GM12878 (cell line): ENCODE data around the gene SARS2. TPM values are rescaled to one million over a fixed set of nuclear protein-coding genes. Genes with fewer than 3 reads are reported as not detected.
A peak's percentile ranks its signal among the peaks of the same experiment; 100 is the strongest.

Source experiments
- ATAC-seq: fragments of 200-7000 bp; cut with Tn5 transposase; 3 replicates; pipeline ENCODE4 v1.9.1; 2020; ENCODE audit warnings: mild to moderate bottlenecking, moderate library complexity
- BruUV-seq: library from RNA; stranded (reverse); fragments of 400-500 nt; replicated peaks from 2 replicates; lab custom pipeline; 2021; lab: Mats Ljungman, UMichigan
- CTCF ChIA-PET: fragments of 300-600 bp; sonication (Branson Sonifier 250); formaldehyde crosslinking; extraction: SDS; loops from one replicate; lab custom pipeline; 2021; ENCODE audit warnings: inconsistent platforms; lab: Yijun Ruan, JAX
- POLR2A ChIA-PET: fragments of 350-600 bp; formaldehyde crosslinking; extraction: SDS; loops from one replicate; lab custom pipeline; 2021; ENCODE audit warnings: inconsistent platforms; lab: Charles Lee
- RAD21 ChIA-PET: fragments of 300-600 bp; sonication (Branson Sonifier 250); formaldehyde crosslinking; loops from one replicate; lab custom pipeline; 2023; ENCODE audit warnings: antibody characterized with exemption; ENCODE audit not compliant: unreplicated experiment; lab: Charles Lee
- SMC1A ChIA-PET: fragments of 300-600 bp; sonication (Branson Sonifier 250); formaldehyde crosslinking; loops from one replicate; lab custom pipeline; 2023; ENCODE audit not compliant: unreplicated experiment, uncharacterized antibody; lab: Charles Lee
- DNase-seq: peaks from one replicate; pipeline ENCODE4 v3.0.0-alpha.2; 2011; ENCODE audit warnings: low read depth, low spot score
- FAIRE-seq: peaks from 3 replicates; lab custom pipeline; 2011; peaks lifted over from hg19 to GRCh38; lab: Jason Lieb, UNC
- H2AFZ ChIP-seq: 2 replicates; pipeline ENCODE4 v1.6.0; 2011; ENCODE audit warnings: low read depth, low read length, control low read depth; ENCODE audit not compliant: control insufficient read depth
- H3K27ac ChIP-seq: 2 replicates; pipeline ENCODE4 v1.5.1; 2011; ENCODE audit warnings: control low read depth; ENCODE audit not compliant: control insufficient read depth, insufficient read depth
- H3K27me3 ChIP-seq, 2 experiments: replicated peaks in 1 of 2; 2 replicates each; pipeline versions ENCODE4 v1.6.0 to v1.6.1; 2011; ENCODE audit warnings: low read length in 1 of 2; ENCODE audit not compliant: control insufficient read depth in 2 of 2, insufficient read depth in 2 of 2
- H3K36me3 ChIP-seq, 2 experiments: 2 replicates each; pipeline ENCODE4 v1.5.1; 2011; ENCODE audit warnings: low read length in 1 of 2; ENCODE audit not compliant: control insufficient read depth in 2 of 2, insufficient read depth in 2 of 2
- H3K4me1 ChIP-seq: 2 replicates; pipeline ENCODE4 v1.6.1; 2011; ENCODE audit warnings: mild to moderate bottlenecking, low read length, moderate library complexity, mixed read lengths; ENCODE audit not compliant: control insufficient read depth, insufficient read depth
- H3K4me2 ChIP-seq: 2 replicates; pipeline ENCODE4 v1.6.0; 2011; ENCODE audit warnings: control low read depth; ENCODE audit not compliant: control insufficient read depth, insufficient read depth
- H3K4me3 ChIP-seq: fragments of 200-600 bp; sonication (generic); 2 replicates; pipeline ENCODE4 v1.5.1; 2016
- H3K79me2 ChIP-seq: 2 replicates; pipeline ENCODE4 v1.6.0; 2011; ENCODE audit warnings: low read length; ENCODE audit not compliant: control insufficient read depth, insufficient read depth
- H3K9ac ChIP-seq: 2 replicates; pipeline ENCODE4 v1.8.0; 2011; ENCODE audit warnings: low read length, control low read depth, mixed read lengths; ENCODE audit not compliant: control insufficient read depth, insufficient read depth
- H3K9me3 ChIP-seq: replicated peaks from 3 replicates; pipeline ENCODE4 v1.5.1; 2011; ENCODE audit warnings: mild to moderate bottlenecking, low read length; ENCODE audit not compliant: control insufficient read depth, insufficient read depth
- H4K20me1 ChIP-seq: 2 replicates; pipeline ENCODE4 v1.6.0; 2011; ENCODE audit not compliant: control insufficient read depth, insufficient read depth
- BMI1 ChIP-seq: fragments of 450-650 bp; IDR thresholded peaks from 2 replicates; pipeline ENCODE4 v1.6.1; 2016; ENCODE audit warnings: mild to moderate bottlenecking, moderate library complexity, borderline replicate concordance
- CBFB ChIP-seq: IDR thresholded peaks from 2 replicates; pipeline ENCODE4 v1.6.1; 2016; ENCODE audit warnings: antibody characterized with exemption, low read depth
- ESRRA ChIP-seq: IDR thresholded peaks from 2 replicates; pipeline ENCODE4 v1.6.1; 2012; ENCODE audit warnings: mild to moderate bottlenecking, low read length, improper control_type of control experiment
- HDAC6 ChIP-seq: fragments of 200-600 bp; sonication (generic); IDR thresholded peaks from one replicate; pipeline ENCODE4 v1.8.0; 2017; ENCODE audit warnings: antibody characterized with exemption; ENCODE audit not compliant: unreplicated experiment
- IKZF1 ChIP-seq: fragments of 450-650 bp; conservative IDR thresholded peaks from 2 replicates; pipeline ENCODE4 v1.6.1; 2017; ENCODE audit warnings: antibody characterized with exemption, mild to moderate bottlenecking
- NFYB ChIP-seq: IDR thresholded peaks from 2 replicates; pipeline ENCODE4 v1.6.1; 2011; ENCODE audit warnings: low read depth, mild to moderate bottlenecking, low read length, improper control_type of control experiment, moderate library complexity; ENCODE audit not compliant: insufficient read depth
- PAX8 ChIP-seq: fragments of 450-650 bp; IDR thresholded peaks from 2 replicates; pipeline ENCODE4 v1.6.1; 2017; ENCODE audit warnings: mild to moderate bottlenecking, moderate library complexity
- POU2F2 ChIP-seq: IDR thresholded peaks from 3 replicates; pipeline ENCODE4 v1.6.1; 2011; ENCODE audit warnings: low read depth, mild to moderate bottlenecking, low read length, borderline replicate concordance
- SREBF1 ChIP-seq: IDR thresholded peaks from 2 replicates; pipeline ENCODE4 v1.6.1; 2012; ENCODE audit warnings: mild to moderate bottlenecking, low read length
- TARDBP ChIP-seq: IDR thresholded peaks from 2 replicates; pipeline ENCODE4 v1.6.1; 2016; ENCODE audit warnings: borderline replicate concordance
- ZBED1 ChIP-seq: IDR thresholded peaks from 2 replicates; pipeline ENCODE4 v1.6.1; 2016; ENCODE audit warnings: borderline replicate concordance
- ZNF622 ChIP-seq: fragments of 450-650 bp; IDR thresholded peaks from 2 replicates; pipeline ENCODE4 v1.6.1; 2017; ENCODE audit warnings: mild to moderate bottlenecking, inconsistent platforms
- WGBS: methylation state at CpG from one replicate; pipeline ENCODE4 v1.1.6; 2016; ENCODE audit warnings: low lambda C conversion rate; ENCODE audit not compliant: insufficient replicate concordance, insufficient coverage; ENCODE audit errors: missing lambda C conversion rate; 5-methylcytosine and 5-hydroxymethylcytosine counted together
- in situ Hi-C: fragments of 300-500 bp; cut with MboI; formaldehyde crosslinking; loops from 9 replicates; pipeline ENCODE4 v1.14.3; 2018; ENCODE audit warnings: mixed read lengths
- intact Hi-C: fragments of 100-400 bp; cut with micrococcal nuclease; formaldehyde crosslinking; loops from one replicate; pipeline ENCODE4 v1.14.2; 2022; ENCODE audit not compliant: unreplicated experiment
- polyA plus RNA-seq, 11 experiments: library from polyadenylated mRNA; depleted of rRNA in 4 of 11; unstranded in 6 of 11; stranded (reverse) in 5 of 11; fragments of >200 nt; fragmentation: Nextera tagmentation in 4 of 11; fragmentation: Illumina TruSeq in 1 of 11; extraction: Ambion mirVana in 4 of 11; extraction: Trizol in 1 of 11; gene quantifications; 1 replicate in 1 of 11; 2 replicates in 10 of 11; pipeline versions ENCODE4 v1.2.1 to v1.2.3, GENCODE V29; 2011 to 2016; ENCODE audit warnings: inconsistent platforms in 2 of 11, missing spikeins in 2 of 11, low read depth in 1 of 11
- total RNA-seq, 4 experiments: library from RNA; depleted of rRNA in 3 of 4; stranded (reverse); fragments of >200 nt in 3 of 4; fragmentation: Illumina TruSeq in 1 of 4; extraction: Trizol in 1 of 4; gene quantifications; 2 replicates each; pipeline versions ENCODE4 v1.2.1 to v1.2.3, GENCODE V29; 2013 to 2021
- TF ChIP-seq, protein P1 (sequence below): fragments of 450-650 bp; IDR thresholded peaks from 2 replicates; pipeline ENCODE4 v1.6.1; 2017; ENCODE audit warnings: mild to moderate bottlenecking, low read depth, inconsistent platforms; ENCODE audit not compliant: poor library complexity, severe bottlenecking
- TF ChIP-seq, protein P2 (sequence below), 3 experiments: IDR thresholded peaks in 2 of 3; conservative IDR thresholded peaks in 1 of 3; 2 replicates each; pipeline ENCODE4 v1.5.1; 2011; ENCODE audit warnings: low read depth in 3 of 3, low read length in 3 of 3, mild to moderate bottlenecking in 3 of 3, control low read depth in 2 of 3, moderate library complexity in 2 of 3, inconsistent platforms in 1 of 3, mixed read lengths in 1 of 3; ENCODE audit not compliant: control insufficient read depth in 2 of 3, insufficient read depth in 1 of 3; ENCODE audit errors: extremely low read depth in 1 of 3

The SARS2 gene
- total and polyA plus RNA-seq, 10 of the 15 experiments (the other 5 are each of a cell fraction or from before 2014, with no cell fraction given) = 2.6 to 50.3 (median 27.5) TPM

DNA sequence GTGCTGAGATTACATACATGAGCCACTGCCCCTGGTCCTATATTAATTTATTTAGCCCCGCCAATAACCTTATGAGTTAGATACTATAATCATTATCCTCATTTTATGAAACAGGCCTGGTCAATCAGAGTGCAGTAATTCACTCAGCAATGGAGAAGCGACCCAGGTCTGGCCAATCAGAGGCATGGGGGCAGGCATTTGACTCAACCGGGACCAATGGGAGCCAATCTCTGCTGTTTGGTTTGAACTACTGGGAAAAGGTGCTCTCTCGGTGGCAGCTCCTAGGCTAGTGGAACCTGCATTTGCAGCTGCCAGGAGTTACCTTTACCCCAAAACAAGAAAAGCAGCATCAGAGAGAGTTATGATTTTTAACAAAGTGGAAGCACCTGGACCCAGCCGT is 37.7 kb downstream of the SARS2 start:
- H3K27ac ChIP-seq = no peak overlapping the region
- no TSS peak for BruUV-seq
- H3K4me3 ChIP-seq = no peak overlapping the region
- no peak overlapping the region for H3K9ac ChIP-seq
- WGBS = 77% methylated on average over 5 of the region's 5 CpGs
- no peaks in the 10 kb centered on the region for H4K20me1 ChIP-seq
- no peaks in the 10 kb centered on the region for H3K79me2 ChIP-seq
- H3K4me2 ChIP-seq = no peak overlapping the region
- FAIRE-seq (no peak), ATAC-seq (no peak), DNase-seq (no peak)
- in situ Hi-C loops = no loop called here
- POLR2A ChIA-PET = interaction anchor here (0.6 kb wide), 1 partner anchor 37 kb away, joined by 6 read pairs; no protein-coding TSS in a partner anchor
- H3K36me3 ChIP-seq = no peaks in the 10 kb centered on the region; a peak in 1 of 4 replicates
- TF ChIP-seq CBFB (no peak), ZNF622 (no peak), NFYB (0 out of 2 replicates have a peak, but pooled peaks have one; percentile 43)
- H3K27me3 ChIP-seq = no peaks in the 10 kb centered on the region
- RAD21 ChIA-PET = no interaction called here
- CTCF ChIA-PET = interaction anchor here (0.5 to 0.9 kb wide), 3 partner anchors 100 to 1530 kb away, joined by 3 read pairs; no protein-coding TSS in a partner anchor
- SMC1A ChIA-PET = no interaction called here
- H3K4me1 ChIP-seq = no peaks in the 10 kb centered on the region
- intact Hi-C loops = no loop called here
- H2AFZ ChIP-seq = no peak overlapping the region
- no peaks in the 10 kb centered on the region for H3K9me3 ChIP-seq

DNA sequence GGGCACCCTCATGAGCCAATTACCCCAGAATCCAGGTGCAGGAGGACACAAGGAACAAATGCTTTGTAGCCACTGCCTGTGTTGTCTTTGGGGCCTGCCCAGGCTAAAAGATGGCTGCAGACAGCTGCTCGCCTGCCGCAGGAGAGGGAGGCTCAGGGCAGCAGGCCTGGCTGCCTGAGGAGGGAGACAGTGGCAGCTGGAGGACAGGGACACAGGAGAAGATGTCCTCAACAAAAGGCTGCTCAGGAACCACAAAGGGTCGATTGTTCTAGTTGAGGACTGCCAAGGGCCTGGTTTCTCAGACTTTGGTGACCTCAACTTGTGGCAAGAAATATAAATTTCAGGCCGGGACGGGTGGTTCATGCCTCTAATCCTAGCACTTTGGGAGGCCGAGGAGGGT is 38.8 kb downstream of the SARS2 start:
- DNase-seq (no peak), FAIRE-seq (no peak), ATAC-seq (no peak)
- in situ Hi-C loops = no loop called here
- Histone ChIP-seq H3K36me3 (no peaks in the 10 kb centered on the region; a peak in 1 of 4 replicates), H3K9ac (no peak overlapping the region), H3K27ac (no peak overlapping the region), H3K4me3 (no peak overlapping the region), H3K4me2 (no peak overlapping the region), H3K27me3 (no peaks in the 10 kb centered on the region), H3K4me1 (no peaks in the 10 kb centered on the region), H4K20me1 (no peaks in the 10 kb centered on the region), H3K79me2 (no peaks in the 10 kb centered on the region), H2AFZ (no peak overlapping the region), H3K9me3 (no peaks in the 10 kb centered on the region)
- ChIA-PET RAD21 (no interaction called here), CTCF (interaction anchor here (0.7 kb wide), 1 partner anchor 166 kb away, joined by 4 read pairs; no protein-coding TSS in a partner anchor), POLR2A (no interaction called here), SMC1A (no interaction called here)
- BruUV-seq = no TSS peak
- intact Hi-C loops = no loop called here
- 83% methylated on average over 6 of the region's 6 CpGs for WGBS
- TF ChIP-seq TARDBP = no peak
- no peak for TF ChIP-seq HDAC6
- TF ChIP-seq, protein P1, sequence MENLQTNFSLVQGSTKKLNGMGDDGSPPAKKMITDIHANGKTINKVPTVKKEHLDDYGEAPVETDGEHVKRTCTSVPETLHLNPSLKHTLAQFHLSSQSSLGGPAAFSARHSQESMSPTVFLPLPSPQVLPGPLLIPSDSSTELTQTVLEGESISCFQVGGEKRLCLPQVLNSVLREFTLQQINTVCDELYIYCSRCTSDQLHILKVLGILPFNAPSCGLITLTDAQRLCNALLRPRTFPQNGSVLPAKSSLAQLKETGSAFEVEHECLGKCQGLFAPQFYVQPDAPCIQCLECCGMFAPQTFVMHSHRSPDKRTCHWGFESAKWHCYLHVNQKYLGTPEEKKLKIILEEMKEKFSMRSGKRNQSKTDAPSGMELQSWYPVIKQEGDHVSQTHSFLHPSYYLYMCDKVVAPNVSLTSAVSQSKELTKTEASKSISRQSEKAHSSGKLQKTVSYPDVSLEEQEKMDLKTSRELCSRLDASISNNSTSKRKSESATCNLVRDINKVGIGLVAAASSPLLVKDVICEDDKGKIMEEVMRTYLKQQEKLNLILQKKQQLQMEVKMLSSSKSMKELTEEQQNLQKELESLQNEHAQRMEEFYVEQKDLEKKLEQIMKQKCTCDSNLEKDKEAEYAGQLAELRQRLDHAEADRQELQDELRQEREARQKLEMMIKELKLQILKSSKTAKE = no peak
- TF ChIP-seq ZBED1 = no peak
- TF ChIP-seq POU2F2 = no peak
- TF ChIP-seq BMI1 = no peak
- TF ChIP-seq, protein P2, sequence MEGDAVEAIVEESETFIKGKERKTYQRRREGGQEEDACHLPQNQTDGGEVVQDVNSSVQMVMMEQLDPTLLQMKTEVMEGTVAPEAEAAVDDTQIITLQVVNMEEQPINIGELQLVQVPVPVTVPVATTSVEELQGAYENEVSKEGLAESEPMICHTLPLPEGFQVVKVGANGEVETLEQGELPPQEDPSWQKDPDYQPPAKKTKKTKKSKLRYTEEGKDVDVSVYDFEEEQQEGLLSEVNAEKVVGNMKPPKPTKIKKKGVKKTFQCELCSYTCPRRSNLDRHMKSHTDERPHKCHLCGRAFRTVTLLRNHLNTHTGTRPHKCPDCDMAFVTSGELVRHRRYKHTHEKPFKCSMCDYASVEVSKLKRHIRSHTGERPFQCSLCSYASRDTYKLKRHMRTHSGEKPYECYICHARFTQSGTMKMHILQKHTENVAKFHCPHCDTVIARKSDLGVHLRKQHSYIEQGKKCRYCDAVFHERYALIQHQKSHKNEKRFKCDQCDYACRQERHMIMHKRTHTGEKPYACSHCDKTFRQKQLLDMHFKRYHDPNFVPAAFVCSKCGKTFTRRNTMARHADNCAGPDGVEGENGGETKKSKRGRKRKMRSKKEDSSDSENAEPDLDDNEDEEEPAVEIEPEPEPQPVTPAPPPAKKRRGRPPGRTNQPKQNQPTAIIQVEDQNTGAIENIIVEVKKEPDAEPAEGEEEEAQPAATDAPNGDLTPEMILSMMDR (IDR thresholded peaks at IDR 0.05 in 2 of 3, conservative IDR thresholded peaks at IDR 0.05 in 1 of 3; ENCODE audit: control insufficient read depth in 2 of 3, extremely low read depth in 1 of 3, insufficient read depth in 1 of 3, low read depth in 3 of 3, low read length in 3 of 3) = no peak
- TF ChIP-seq PAX8 = no peak
- no peak for TF ChIP-seq ESRRA
- no peak for TF ChIP-seq SREBF1
- TF ChIP-seq IKZF1 = no peak
